AG04450 (cell line): ENCODE data around the gene LMF2. TPM values are rescaled to one million over a fixed set of nuclear protein-coding genes. Genes with fewer than 3 reads are reported as not detected.

Source experiments
- CTCF ChIA-PET: fragments of 300-600, 350-600 bp; formaldehyde crosslinking; extraction: SDS; loops from one replicate; lab custom pipeline; 2022; ENCODE audit warnings: antibody characterized with exemption, inconsistent platforms; lab: Charles Lee
- POLR2A ChIA-PET: fragments of 350-600 bp; formaldehyde crosslinking; extraction: SDS; loops from one replicate; lab custom pipeline; 2021; ENCODE audit warnings: antibody characterized with exemption, inconsistent platforms; lab: Yijun Ruan, JAX
- DNase-seq: peaks from one replicate; pipeline ENCODE4 v3.0.0-alpha.2; 2011; ENCODE audit warnings: low read depth, low spot score
- H3K27ac ChIP-seq: one replicate; pipeline ENCODE4 v1.5.1; 2012; ENCODE audit warnings: low read depth, low read length, control low read depth
- H3K27me3 ChIP-seq: one replicate; pipeline ENCODE4 v1.6.0; 2012; ENCODE audit warnings: low read length; ENCODE audit not compliant: control insufficient read depth, insufficient read depth
- H3K4me3 ChIP-seq: 2 replicates; pipeline ENCODE4 v1.5.1; 2011; ENCODE audit warnings: mild to moderate bottlenecking, low read depth, low read length, control low read depth
- H3K9me3 ChIP-seq: 2 replicates; pipeline ENCODE4 v1.5.1; 2012; ENCODE audit warnings: low read length; ENCODE audit not compliant: control insufficient read depth, insufficient read depth
- polyA plus RNA-seq: library from polyadenylated mRNA; depleted of rRNA; stranded (reverse); fragments of >200 nt; gene quantifications from 2 replicates; pipeline ENCODE4 v1.2.3, GENCODE V29; 2011
- TF ChIP-seq, protein P1 (sequence below): IDR thresholded peaks from 2 replicates; pipeline ENCODE4 v1.5.1; 2011; ENCODE audit warnings: low read depth, low read length, control low read depth, inconsistent platforms

LMF2 gene
- polyA plus RNA-seq, 1 experiment = 25.7 TPM

DNA sequence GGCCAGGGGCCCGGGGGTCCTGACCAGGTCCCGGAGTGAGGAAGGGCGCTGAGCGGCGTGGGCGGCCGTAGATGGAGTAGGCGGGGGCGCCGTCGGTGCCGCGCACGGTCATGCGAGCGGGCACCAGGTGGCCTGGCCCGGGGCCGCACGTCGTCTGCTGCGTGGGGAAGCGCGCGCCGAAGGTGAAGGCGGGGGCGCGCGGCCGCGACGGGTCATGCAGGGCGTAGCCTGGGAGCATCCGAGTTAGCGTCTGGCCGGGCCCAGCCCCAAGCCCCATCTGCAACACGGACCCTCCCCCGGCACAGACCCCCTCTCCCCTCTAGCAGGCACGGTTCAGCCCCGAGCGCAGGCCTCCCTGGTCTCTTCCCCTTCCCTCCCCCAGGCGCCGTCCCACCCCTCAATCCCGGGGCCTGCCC lies 24.1 kb upstream of the LMF2 start:
- Histone ChIP-seq H3K4me3 (peak overlapping the region; percentile 53), H3K9me3 (peaks cover 11% of the 10 kb centered on the region; the same call in 1 of the 2 replicates), H3K27me3 (peaks cover 5% of the 10 kb centered on the region), H3K27ac (no peak overlapping the region)
- TF ChIP-seq, protein P1, sequence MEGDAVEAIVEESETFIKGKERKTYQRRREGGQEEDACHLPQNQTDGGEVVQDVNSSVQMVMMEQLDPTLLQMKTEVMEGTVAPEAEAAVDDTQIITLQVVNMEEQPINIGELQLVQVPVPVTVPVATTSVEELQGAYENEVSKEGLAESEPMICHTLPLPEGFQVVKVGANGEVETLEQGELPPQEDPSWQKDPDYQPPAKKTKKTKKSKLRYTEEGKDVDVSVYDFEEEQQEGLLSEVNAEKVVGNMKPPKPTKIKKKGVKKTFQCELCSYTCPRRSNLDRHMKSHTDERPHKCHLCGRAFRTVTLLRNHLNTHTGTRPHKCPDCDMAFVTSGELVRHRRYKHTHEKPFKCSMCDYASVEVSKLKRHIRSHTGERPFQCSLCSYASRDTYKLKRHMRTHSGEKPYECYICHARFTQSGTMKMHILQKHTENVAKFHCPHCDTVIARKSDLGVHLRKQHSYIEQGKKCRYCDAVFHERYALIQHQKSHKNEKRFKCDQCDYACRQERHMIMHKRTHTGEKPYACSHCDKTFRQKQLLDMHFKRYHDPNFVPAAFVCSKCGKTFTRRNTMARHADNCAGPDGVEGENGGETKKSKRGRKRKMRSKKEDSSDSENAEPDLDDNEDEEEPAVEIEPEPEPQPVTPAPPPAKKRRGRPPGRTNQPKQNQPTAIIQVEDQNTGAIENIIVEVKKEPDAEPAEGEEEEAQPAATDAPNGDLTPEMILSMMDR = no peak
- ChIA-PET CTCF (no interaction called here), POLR2A (interaction anchor here (0.7 to 1.2 kb wide), 2 partner anchors 10 to 46 kb away, joined by 3 read pairs; no protein-coding TSS in a partner anchor)
- no peak for DNase-seq

DNA sequence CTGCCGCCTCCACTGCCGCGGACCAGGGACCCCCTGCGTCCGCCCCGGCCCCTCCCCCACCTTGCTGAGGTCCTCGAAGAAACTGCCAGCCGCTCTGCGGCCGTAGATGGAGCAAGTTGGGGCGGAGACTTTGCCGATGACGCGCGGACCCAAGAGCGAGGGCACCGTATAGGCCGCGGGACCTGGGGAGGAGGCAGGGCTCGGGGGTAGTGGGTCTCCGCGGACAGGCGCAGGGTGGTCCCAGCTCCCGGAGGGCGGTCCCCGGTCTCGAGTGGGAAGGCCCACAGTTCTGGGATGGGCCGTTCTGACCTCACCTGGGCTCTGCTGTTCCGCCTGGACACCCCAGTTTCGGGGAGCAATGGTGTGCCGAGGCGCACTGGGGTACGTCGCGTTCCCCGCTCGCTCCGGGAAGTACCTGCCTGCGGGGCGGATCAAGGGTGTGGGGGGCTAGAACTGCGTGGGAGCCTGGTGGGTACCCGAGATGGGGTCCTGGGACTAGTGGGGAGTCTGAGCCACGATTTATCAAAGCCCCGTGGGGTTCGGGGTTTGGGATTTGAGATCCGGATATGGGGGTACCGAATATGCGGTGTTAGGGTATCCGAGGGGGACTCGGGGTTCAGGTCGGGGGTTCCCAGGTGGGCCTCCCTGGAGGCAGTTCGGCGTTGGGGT lies 23.5 kb upstream of the LMF2 start:
- H3K4me3 ChIP-seq = peak overlapping the region; percentile 53
- peaks cover 11% of the 10 kb centered on the region; the same call in 1 of the 2 replicates for H3K9me3 ChIP-seq
- peaks cover 5% of the 10 kb centered on the region for H3K27me3 ChIP-seq
- H3K27ac ChIP-seq = no peak overlapping the region
- TF ChIP-seq, protein P1 = no peak
- CTCF ChIA-PET = interaction anchor here (0.6 kb wide), 1 partner anchor 19 kb away, joined by 3 read pairs; no protein-coding TSS in a partner anchor
- DNase-seq = no peak
- POLR2A ChIA-PET = interaction anchor here (1.2 kb wide), 1 partner anchor 47 kb away, joined by 3 read pairs; no protein-coding TSS in a partner anchor

DNA sequence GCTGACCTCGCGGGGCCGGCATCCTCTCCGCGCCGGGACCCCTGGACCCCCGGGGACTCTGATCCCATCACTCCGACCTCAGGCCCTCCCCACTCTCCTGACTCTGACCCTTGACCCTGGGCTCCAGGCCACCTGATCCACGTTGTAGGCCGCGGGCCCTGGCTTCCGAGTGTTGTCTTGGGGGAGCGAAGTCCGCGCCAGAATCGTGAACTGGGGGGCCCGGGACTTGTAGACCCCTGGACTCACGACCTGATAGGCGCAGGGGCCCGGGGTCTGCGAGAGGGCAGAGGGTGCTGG lies 23.0 kb upstream of the LMF2 start:
- peaks cover 5% of the 10 kb centered on the region for H3K27me3 ChIP-seq
- TF ChIP-seq, protein P1 = no peak
- H3K9me3 ChIP-seq = peaks cover 11% of the 10 kb centered on the region; the same call in 1 of the 2 replicates
- ChIA-PET CTCF (interaction anchor here (0.6 kb wide), 1 partner anchor 18 kb away, joined by 3 read pairs; no protein-coding TSS in a partner anchor), POLR2A (no interaction called here)
- DNase-seq = no peak
- no peak overlapping the region for H3K27ac ChIP-seq
- H3K4me3 ChIP-seq = peak overlapping the region; percentile 53

DNA sequence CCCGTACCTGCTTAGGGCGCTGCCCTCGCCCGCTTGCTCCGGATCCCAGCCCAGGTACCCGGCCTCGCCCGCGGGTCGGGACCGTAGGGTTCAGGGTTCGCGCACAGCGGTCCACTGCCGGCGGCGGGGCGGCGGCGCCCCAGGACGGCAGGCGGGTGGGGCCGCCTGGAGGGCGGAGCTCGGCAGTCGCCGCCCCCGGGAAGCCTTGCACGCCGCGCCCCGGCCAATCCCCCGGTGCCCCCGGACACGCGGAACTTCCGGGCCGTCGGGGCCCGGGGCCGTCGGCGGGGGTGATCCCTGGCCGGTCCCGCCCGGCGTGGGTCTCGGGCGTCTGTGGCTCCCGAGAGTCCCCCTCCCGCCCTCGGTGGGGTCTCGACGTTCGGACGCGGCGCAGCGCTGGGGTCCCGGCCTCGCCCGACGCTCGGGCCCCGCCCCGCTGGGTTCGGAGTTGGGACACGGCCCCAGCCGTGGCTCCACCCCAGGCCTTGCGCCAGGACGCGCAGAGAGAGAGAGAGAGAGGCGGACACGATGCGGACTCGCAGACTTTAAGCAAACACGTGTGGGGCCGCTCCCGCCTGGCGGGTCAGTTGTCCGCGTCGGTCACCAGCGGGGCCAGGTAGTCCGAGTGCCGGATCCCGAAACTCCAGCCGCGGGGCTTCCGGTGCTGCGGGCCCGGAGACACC lies 22.5 kb upstream of the LMF2 start, which contains the start of gene TYMP:
TSS of gene TYMP (minus strand) at position 116 of the 683 bp plus-strand sequence. CDS start 303 bp downstream, outside the sequence.
- ChIA-PET POLR2A (no interaction called here), CTCF (interaction anchor here (1.1 kb wide), 1 partner anchor 33 kb away, joined by 3 read pairs; the partner anchor contains the start of gene SYCE3)
- H3K9me3 ChIP-seq = peaks cover 11% of the 10 kb centered on the region; the same call in 1 of the 2 replicates
- H3K27me3 ChIP-seq = peaks cover 5% of the 10 kb centered on the region
- no peak for DNase-seq
- no peak within 1 kb of the TSS for H3K27ac ChIP-seq
- H3K4me3 ChIP-seq = peak within 1 kb of the TSS; percentile 53
- TF ChIP-seq, protein P1 = no peak
